ENCODE results near the gene DNAH3.
"Not testable (repeated sequence)": the region's sequence is repeated elsewhere in the genome, so short reads cannot be mapped to it uniquely, and the experiment has no call there.

The DNAH3 gene

GRCh38 chr16:20957153-20957552, 193.5 kb downstream of the DNAH3 start:
- no peak overlapping the region for H3K4me3 ChIP-seq (ENCODE audit: low read length)
- DNase-seq (ENCODE audit: low read depth, low spot score) = no peak

GRCh38 chr16:20956319-20956718, 194.3 kb downstream of the DNAH3 start:
- no peak for DNase-seq (ENCODE audit: low read depth, low spot score)
- no peak overlapping the region for H3K4me3 ChIP-seq (ENCODE audit: low read length)

- DNase-seq (ENCODE audit: low read depth, low spot score) = no peak
- H3K4me3 ChIP-seq (ENCODE audit: low read length) = no peak overlapping the region
Observed at GRCh38 chr16:20954574-20954973, 196.1 kb downstream of the DNAH3 start.

GRCh38 chr16:20952139-20952920, 198.3 kb downstream of the DNAH3 start:
- H3K4me3 ChIP-seq (ENCODE audit: low read length) = no peak overlapping the region
- DNase-seq (ENCODE audit: low read depth, low spot score) = no peak

- no peak for DNase-seq (ENCODE audit: low read depth, low spot score)
- H3K4me3 ChIP-seq (ENCODE audit: low read length) = no peak overlapping the region
Observed at GRCh38 chr16:20950294-20950693, 200.4 kb downstream of the DNAH3 start.

- DNase-seq (ENCODE audit: low read depth, low spot score) = no peak
- no peak overlapping the region for H3K4me3 ChIP-seq (ENCODE audit: low read length)
Observed at GRCh38 chr16:20949660-20950059, 201.0 kb downstream of the DNAH3 start.

GRCh38 chr16:20948444-20948843, 202.2 kb downstream of the DNAH3 start:
- no peak overlapping the region for H3K4me3 ChIP-seq (ENCODE audit: low read length)
- no peak for DNase-seq (ENCODE audit: low read depth, low spot score)

- no peak overlapping the region for H3K4me3 ChIP-seq (ENCODE audit: low read length)
- DNase-seq (ENCODE audit: low read depth, low spot score) = no peak
Observed at GRCh38 chr16:20946015-20946629, 204.5 kb downstream of the DNAH3 start.

- DNase-seq (ENCODE audit: low read depth, low spot score) = not testable (repeated sequence)
Observed at GRCh38 chr16:20945575-20945875, 205.1 kb downstream of the DNAH3 start.

GRCh38 chr16:20944861-20945574, 205.6 kb downstream of the DNAH3 start:
- no peak overlapping the region for H3K4me3 ChIP-seq (ENCODE audit: low read length)
- DNase-seq (ENCODE audit: low read depth, low spot score) = peak; percentile 12

More at GRCh38 chr16:20945575-20945875, 205.1 kb downstream of the DNAH3 start:
- H3K4me3 ChIP-seq (ENCODE audit: low read length) = not testable (repeated sequence)

GRCh38 chr16:20942256-20942655, 208.4 kb downstream of the DNAH3 start:
- H3K4me3 ChIP-seq (ENCODE audit: low read length) = no peak overlapping the region
- no peak for DNase-seq (ENCODE audit: low read depth, low spot score)

- no peak overlapping the region for H3K4me3 ChIP-seq (ENCODE audit: low read length)
- no peak for DNase-seq (ENCODE audit: low read depth, low spot score)
Observed at GRCh38 chr16:20941636-20941926, 209.1 kb downstream of the DNAH3 start.

- no peak for DNase-seq (ENCODE audit: low read depth, low spot score)
- H3K4me3 ChIP-seq (ENCODE audit: low read length) = no peak overlapping the region
Observed at GRCh38 chr16:20940871-20941635, 209.6 kb downstream of the DNAH3 start.

- H3K4me3 ChIP-seq (ENCODE audit: low read length) = no peak overlapping the region
- no peak for DNase-seq (ENCODE audit: low read depth, low spot score)
Observed at GRCh38 chr16:20939611-20940010, 211.0 kb downstream of the DNAH3 start.

GRCh38 chr16:20938426-20938825, 212.2 kb downstream of the DNAH3 start:
- DNase-seq (ENCODE audit: low read depth, low spot score) = no peak
- H3K4me3 ChIP-seq (ENCODE audit: low read length) = no peak overlapping the region

GRCh38 chr16:20937736-20938135, 212.9 kb downstream of the DNAH3 start:
- DNase-seq (ENCODE audit: low read depth, low spot score) = no peak
- H3K4me3 ChIP-seq (ENCODE audit: low read length) = no peak overlapping the region

GRCh38 chr16:20933589-20933988, 217.1 kb downstream of the DNAH3 start:
- no peak overlapping the region for H3K4me3 ChIP-seq (ENCODE audit: low read length)
- no peak for DNase-seq (ENCODE audit: low read depth, low spot score)

- no peak for DNase-seq (ENCODE audit: low read depth, low spot score)
- no peak overlapping the region for H3K4me3 ChIP-seq (ENCODE audit: low read length)
Observed at GRCh38 chr16:20931066-20931600, 219.5 kb downstream of the DNAH3 start.

- no peak for DNase-seq (ENCODE audit: low read depth, low spot score)
- no peak overlapping the region for H3K4me3 ChIP-seq (ENCODE audit: low read length)
Observed at GRCh38 chr16:20930365-20930690, 220.3 kb downstream of the DNAH3 start.
